Fibroblast of lung (primary cell): ENCODE data around the gene CIZ1. TPM values are rescaled to one million over a fixed set of nuclear protein-coding genes. Genes with fewer than 3 reads are reported as not detected.

Source experiments
- DNase-seq, 2 donors: peaks; one replicate each; pipeline versions ENCODE4 v3.0.0 to v3.0.0-alpha.2; 2010; ENCODE audit warnings: low read depth in 2 of 2
- H2AFZ ChIP-seq: 2 replicates; pipeline ENCODE4 v1.5.1; 2012; ENCODE audit warnings: low read length, control low read depth, inconsistent platforms
- H3K27ac ChIP-seq: 2 replicates; pipeline ENCODE4 v1.5.1; 2011; ENCODE audit warnings: low read length, control low read depth; ENCODE audit not compliant: insufficient read depth
- H3K27me3 ChIP-seq: 2 replicates; pipeline ENCODE4 v1.5.1; 2011; ENCODE audit warnings: mild to moderate bottlenecking, low read length; ENCODE audit not compliant: control insufficient read depth, insufficient read depth
- H3K36me3 ChIP-seq: 2 replicates; pipeline ENCODE4 v1.5.1; 2011; ENCODE audit warnings: low read length; ENCODE audit not compliant: control insufficient read depth, insufficient read depth
- H3K4me1 ChIP-seq: 2 replicates; pipeline ENCODE4 v1.5.1; 2011; ENCODE audit warnings: low read length; ENCODE audit not compliant: control insufficient read depth, insufficient read depth; ENCODE audit errors: extremely low read depth
- H3K4me2 ChIP-seq: 2 replicates; pipeline ENCODE4 v1.5.1; 2011; ENCODE audit warnings: low read length, control low read depth; ENCODE audit not compliant: insufficient read depth; ENCODE audit errors: extremely low read depth
- H3K4me3 ChIP-seq, 4 experiments: fragments of 200-600 bp in 1 of 4; sonication (generic) in 1 of 4; replicated peaks in 1 of 4; 2 replicates each; pipeline ENCODE4 v1.5.1; 2011 to 2016; ENCODE audit warnings: low read length in 4 of 4, low read depth in 3 of 4, mild to moderate bottlenecking in 3 of 4, control low read depth in 2 of 4, inconsistent platforms in 1 of 4, mixed read lengths in 1 of 4; ENCODE audit not compliant: insufficient read depth in 1 of 4; ENCODE audit errors: control extremely low read depth in 1 of 4
- H3K79me2 ChIP-seq: 2 replicates; pipeline ENCODE4 v1.5.1; 2012; ENCODE audit warnings: mild to moderate bottlenecking, low read length, inconsistent platforms; ENCODE audit not compliant: control insufficient read depth, insufficient read depth
- H3K9ac ChIP-seq: 2 replicates; pipeline ENCODE4 v1.5.1; 2011; ENCODE audit warnings: mild to moderate bottlenecking, low read length, control low read depth; ENCODE audit not compliant: insufficient read depth
- H3K9me3 ChIP-seq: 2 replicates; pipeline ENCODE4 v1.5.1; 2012; ENCODE audit warnings: low read depth, low read length; ENCODE audit not compliant: control insufficient read depth, insufficient read depth
- H4K20me1 ChIP-seq: 2 replicates; pipeline ENCODE4 v1.5.1; 2011; ENCODE audit warnings: low read length; ENCODE audit not compliant: control insufficient read depth, insufficient read depth; ENCODE audit errors: extremely low read depth
- EZH2 ChIP-seq: IDR thresholded peaks from 2 replicates; pipeline ENCODE4 v1.5.1; 2012; ENCODE audit warnings: low read length, control low read depth, mild to moderate bottlenecking; ENCODE audit errors: missing control alignments
- polyA plus RNA-seq, 2 donors: library from polyadenylated mRNA; depleted of rRNA in 1 of 2; stranded (reverse) in 1 of 2; unstranded in 1 of 2; fragments of >200 nt; gene quantifications; 2 replicates each; pipeline ENCODE4 v1.2.1, GENCODE V29; 2011 to 2012; ENCODE audit warnings: missing spikeins in 1 of 2
- total RNA-seq: library from RNA; depleted of rRNA; stranded (reverse); fragments of >200 nt; gene quantifications from 2 replicates; pipeline ENCODE4 v1.2.1, GENCODE V29; 2014
- TF ChIP-seq, protein P1 (sequence below), 2 donors: IDR thresholded peaks in 1 of 2; conservative IDR thresholded peaks in 1 of 2; 1 replicate in 1 of 2; 2 replicates in 1 of 2; pipeline ENCODE4 v1.5.1; 2011 to 2012; ENCODE audit warnings: low read length in 2 of 2, control low read depth in 1 of 2, inconsistent platforms in 1 of 2, low read depth in 1 of 2, mild to moderate bottlenecking in 1 of 2

The CIZ1 gene
- total and polyA plus RNA-seq, 2 donors (not counting 1 experiment from before 2014, with no cell fraction given) = 26.1 to 27.2 TPM

DNA sequence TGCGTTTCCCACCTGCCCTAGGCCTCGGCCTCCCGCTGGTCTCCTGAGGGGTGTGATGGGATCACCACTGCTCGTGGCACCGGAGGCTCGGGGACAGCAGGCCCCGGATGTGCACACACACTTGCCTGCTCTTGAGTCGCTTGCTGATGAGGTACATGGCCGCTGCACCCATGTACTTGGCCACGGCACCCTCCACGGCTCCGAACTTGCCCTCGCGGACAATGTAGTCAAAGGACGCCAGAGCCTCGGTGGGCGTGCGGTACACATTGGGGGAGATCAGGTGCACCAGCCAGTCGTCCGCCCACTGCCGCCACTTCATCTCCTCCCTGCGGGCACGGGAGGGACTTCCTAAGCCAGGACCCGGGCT, 68.6 kb downstream of the CIZ1 start:
- no peaks in the 10 kb centered on the region for H3K9me3 ChIP-seq
- no peak overlapping the region for H3K9ac ChIP-seq

DNA sequence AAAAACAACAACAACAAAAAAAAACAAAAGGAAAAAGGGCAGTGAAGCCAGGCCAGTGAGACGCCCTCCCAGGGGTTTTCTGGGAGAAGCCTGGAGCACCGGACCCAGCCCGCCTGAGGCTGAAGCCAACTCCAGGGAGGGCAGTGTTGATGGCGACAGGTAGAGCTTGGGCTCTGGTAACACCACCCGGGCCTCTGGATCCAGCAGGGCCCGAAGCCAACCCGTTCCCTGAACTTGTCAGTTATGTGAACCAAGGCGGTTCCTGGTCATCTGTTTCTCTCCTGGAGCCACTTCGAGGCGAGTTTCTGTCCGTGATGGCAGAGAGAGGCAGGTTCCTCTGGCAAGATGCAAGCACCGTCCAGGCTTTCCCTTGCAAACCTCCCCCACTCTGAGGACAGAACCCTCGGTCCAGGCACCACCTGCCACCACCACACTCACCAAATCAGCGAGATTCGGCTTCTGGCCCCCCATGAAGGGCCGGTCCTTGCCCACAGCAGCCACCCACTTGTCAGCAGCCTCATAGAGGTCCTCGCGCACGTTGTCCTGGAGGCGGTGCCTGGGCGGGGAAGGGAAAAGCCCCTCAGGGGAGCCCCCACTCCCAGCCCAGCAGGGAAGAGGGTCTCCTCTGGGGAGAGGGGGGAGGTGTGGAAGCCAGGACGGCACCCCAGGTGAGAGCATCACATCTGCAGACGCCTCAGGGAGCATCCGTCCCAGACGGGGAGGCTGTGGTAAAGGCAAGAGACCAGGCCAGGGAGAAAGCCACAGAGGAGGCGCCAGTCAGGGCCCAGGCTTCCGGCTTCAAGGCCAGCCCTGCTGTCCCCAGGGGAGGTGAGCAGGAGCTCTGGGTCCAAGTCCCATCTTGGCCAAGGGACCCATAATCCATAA, 69.2 kb downstream of the CIZ1 start:
- Histone ChIP-seq H3K27ac (no peak overlapping the region), H3K4me1 (peaks cover 12% of the 10 kb centered on the region), H4K20me1 (no peaks in the 10 kb centered on the region), H3K4me3 (no peak overlapping the region), H2AFZ (no peak overlapping the region), H3K4me2 (no peak overlapping the region), H3K36me3 (peaks cover 12% of the 10 kb centered on the region), H3K9ac (no peak overlapping the region), H3K27me3 (no peaks in the 10 kb centered on the region), H3K79me2 (peaks cover 8% of the 10 kb centered on the region), H3K9me3 (no peaks in the 10 kb centered on the region)
- TF ChIP-seq, protein P1, sequence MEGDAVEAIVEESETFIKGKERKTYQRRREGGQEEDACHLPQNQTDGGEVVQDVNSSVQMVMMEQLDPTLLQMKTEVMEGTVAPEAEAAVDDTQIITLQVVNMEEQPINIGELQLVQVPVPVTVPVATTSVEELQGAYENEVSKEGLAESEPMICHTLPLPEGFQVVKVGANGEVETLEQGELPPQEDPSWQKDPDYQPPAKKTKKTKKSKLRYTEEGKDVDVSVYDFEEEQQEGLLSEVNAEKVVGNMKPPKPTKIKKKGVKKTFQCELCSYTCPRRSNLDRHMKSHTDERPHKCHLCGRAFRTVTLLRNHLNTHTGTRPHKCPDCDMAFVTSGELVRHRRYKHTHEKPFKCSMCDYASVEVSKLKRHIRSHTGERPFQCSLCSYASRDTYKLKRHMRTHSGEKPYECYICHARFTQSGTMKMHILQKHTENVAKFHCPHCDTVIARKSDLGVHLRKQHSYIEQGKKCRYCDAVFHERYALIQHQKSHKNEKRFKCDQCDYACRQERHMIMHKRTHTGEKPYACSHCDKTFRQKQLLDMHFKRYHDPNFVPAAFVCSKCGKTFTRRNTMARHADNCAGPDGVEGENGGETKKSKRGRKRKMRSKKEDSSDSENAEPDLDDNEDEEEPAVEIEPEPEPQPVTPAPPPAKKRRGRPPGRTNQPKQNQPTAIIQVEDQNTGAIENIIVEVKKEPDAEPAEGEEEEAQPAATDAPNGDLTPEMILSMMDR (conservative IDR thresholded peaks at IDR 0.05 in 1 of 2, IDR thresholded peaks at IDR 0.05 in 1 of 2; ENCODE audit: low read depth in 1 of 2, low read length in 2 of 2) = no peak
- TF ChIP-seq EZH2 = no peak
- DNase-seq = no peak

More for the DNA sequence above, 68.6 kb downstream of the CIZ1 start:
- Histone ChIP-seq H3K27me3 (no peaks in the 10 kb centered on the region), H3K27ac (no peak overlapping the region), H3K79me2 (peaks cover 10% of the 10 kb centered on the region), H3K36me3 (peaks cover 12% of the 10 kb centered on the region), H3K4me2 (no peak overlapping the region), H4K20me1 (no peaks in the 10 kb centered on the region), H3K4me1 (peaks cover 11% of the 10 kb centered on the region), H3K4me3 (no peak overlapping the region), H2AFZ (no peak overlapping the region)
- no peak for DNase-seq
- TF ChIP-seq, protein P1 (conservative IDR thresholded peaks at IDR 0.05 in 1 of 2, IDR thresholded peaks at IDR 0.05 in 1 of 2; ENCODE audit: low read depth in 1 of 2, low read length in 2 of 2) = no peak
- no peak for TF ChIP-seq EZH2

DNA sequence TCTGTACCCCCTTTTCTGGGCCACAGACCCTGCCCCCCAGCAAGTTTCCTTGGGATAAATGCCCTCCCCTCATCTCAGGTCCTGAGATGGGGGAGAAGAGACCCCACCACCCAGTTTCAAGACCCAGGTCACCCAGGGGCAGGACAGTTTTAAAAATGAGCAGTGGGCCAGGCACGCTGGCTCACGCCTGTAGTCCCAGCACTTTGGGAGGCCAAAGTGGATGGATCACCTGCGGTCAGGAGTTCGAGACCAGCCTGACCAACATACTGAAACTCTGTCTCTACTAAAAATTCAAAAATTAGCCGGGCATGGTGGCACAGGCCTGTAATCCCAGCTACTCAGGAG, 69.9 kb downstream of the CIZ1 start:
- Histone ChIP-seq H2AFZ (no peak overlapping the region), H3K27ac (no peak overlapping the region), H3K4me2 (no peak overlapping the region), H3K27me3 (no peaks in the 10 kb centered on the region), H3K4me1 (peaks cover 12% of the 10 kb centered on the region), H4K20me1 (no peaks in the 10 kb centered on the region), H3K4me3 (no peak overlapping the region), H3K79me2 (peaks cover 4% of the 10 kb centered on the region), H3K9me3 (no peaks in the 10 kb centered on the region), H3K9ac (no peak overlapping the region), H3K36me3 (peaks cover 12% of the 10 kb centered on the region)
- no peak for TF ChIP-seq EZH2
- no peak for DNase-seq
